Neural cell (in vitro differentiated cells): ENCODE data around the gene BMAL1.

Source experiments
- EP300 ChIP-seq: fragments of 450-650 bp; conservative IDR thresholded peaks from 2 replicates; pipeline ENCODE4 v1.6.1; 2014; ENCODE audit warnings: antibody characterized with exemption, mild to moderate bottlenecking, moderate library complexity; ENCODE audit not compliant: poor library complexity, severe bottlenecking
- EZH2 ChIP-seq: fragments of 200-600, 300-800 bp; shearing (Covaris generic), sonication (generic); IDR thresholded peaks from 2 replicates; pipeline ENCODE4 v1.6.1; 2014; ENCODE audit warnings: antibody characterized with exemption, low read length, borderline replicate concordance, mild to moderate bottlenecking; ENCODE audit not compliant: insufficient read depth, poor library complexity, severe bottlenecking
- POLR2AphosphoS5 ChIP-seq: IDR thresholded peaks from 2 replicates; pipeline ENCODE4 v1.6.1; 2012
- SMC3 ChIP-seq: fragments of 450-650 bp; conservative IDR thresholded peaks from 2 replicates; pipeline ENCODE4 v1.6.1; 2014; ENCODE audit warnings: antibody characterized with exemption, mild to moderate bottlenecking, moderate library complexity; ENCODE audit not compliant: poor library complexity
- TAF1 ChIP-seq: IDR thresholded peaks from 2 replicates; pipeline ENCODE4 v1.6.1; 2012; ENCODE audit warnings: low read depth
- TF ChIP-seq, protein P1 (sequence below): fragments of 450-650 bp; IDR thresholded peaks from 2 replicates; pipeline ENCODE4 v1.5.1; 2014; ENCODE audit warnings: antibody characterized with exemption, mild to moderate bottlenecking, moderate library complexity; ENCODE audit not compliant: poor library complexity, severe bottlenecking
- TF ChIP-seq, protein P2 (sequence below): IDR thresholded peaks from 2 replicates; pipeline ENCODE4 v1.6.1; 2012; ENCODE audit warnings: borderline replicate concordance

DNA sequence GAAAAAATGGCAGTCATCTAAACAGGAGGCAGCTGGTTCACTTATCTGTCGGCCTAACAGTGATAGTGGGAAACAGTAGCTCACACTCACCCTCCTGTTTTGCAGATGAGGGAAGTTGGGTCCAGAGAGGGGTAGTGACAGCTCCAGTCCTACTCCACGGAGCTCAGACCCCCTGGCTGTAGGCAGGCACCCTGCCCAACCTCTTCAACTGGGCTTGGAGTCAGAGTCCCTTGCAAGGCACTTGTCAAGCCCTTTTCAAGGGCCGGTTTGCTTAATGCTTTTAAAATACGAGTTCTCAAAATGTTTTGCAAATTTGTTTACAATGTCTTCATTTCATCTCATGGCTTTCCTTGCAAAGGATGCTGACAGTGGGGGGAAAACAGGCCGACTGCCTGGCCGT, 75.1 kb downstream of the BMAL1 start:
- TF ChIP-seq, protein P1, sequence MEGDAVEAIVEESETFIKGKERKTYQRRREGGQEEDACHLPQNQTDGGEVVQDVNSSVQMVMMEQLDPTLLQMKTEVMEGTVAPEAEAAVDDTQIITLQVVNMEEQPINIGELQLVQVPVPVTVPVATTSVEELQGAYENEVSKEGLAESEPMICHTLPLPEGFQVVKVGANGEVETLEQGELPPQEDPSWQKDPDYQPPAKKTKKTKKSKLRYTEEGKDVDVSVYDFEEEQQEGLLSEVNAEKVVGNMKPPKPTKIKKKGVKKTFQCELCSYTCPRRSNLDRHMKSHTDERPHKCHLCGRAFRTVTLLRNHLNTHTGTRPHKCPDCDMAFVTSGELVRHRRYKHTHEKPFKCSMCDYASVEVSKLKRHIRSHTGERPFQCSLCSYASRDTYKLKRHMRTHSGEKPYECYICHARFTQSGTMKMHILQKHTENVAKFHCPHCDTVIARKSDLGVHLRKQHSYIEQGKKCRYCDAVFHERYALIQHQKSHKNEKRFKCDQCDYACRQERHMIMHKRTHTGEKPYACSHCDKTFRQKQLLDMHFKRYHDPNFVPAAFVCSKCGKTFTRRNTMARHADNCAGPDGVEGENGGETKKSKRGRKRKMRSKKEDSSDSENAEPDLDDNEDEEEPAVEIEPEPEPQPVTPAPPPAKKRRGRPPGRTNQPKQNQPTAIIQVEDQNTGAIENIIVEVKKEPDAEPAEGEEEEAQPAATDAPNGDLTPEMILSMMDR = no peak
- TF ChIP-seq, protein P2, sequence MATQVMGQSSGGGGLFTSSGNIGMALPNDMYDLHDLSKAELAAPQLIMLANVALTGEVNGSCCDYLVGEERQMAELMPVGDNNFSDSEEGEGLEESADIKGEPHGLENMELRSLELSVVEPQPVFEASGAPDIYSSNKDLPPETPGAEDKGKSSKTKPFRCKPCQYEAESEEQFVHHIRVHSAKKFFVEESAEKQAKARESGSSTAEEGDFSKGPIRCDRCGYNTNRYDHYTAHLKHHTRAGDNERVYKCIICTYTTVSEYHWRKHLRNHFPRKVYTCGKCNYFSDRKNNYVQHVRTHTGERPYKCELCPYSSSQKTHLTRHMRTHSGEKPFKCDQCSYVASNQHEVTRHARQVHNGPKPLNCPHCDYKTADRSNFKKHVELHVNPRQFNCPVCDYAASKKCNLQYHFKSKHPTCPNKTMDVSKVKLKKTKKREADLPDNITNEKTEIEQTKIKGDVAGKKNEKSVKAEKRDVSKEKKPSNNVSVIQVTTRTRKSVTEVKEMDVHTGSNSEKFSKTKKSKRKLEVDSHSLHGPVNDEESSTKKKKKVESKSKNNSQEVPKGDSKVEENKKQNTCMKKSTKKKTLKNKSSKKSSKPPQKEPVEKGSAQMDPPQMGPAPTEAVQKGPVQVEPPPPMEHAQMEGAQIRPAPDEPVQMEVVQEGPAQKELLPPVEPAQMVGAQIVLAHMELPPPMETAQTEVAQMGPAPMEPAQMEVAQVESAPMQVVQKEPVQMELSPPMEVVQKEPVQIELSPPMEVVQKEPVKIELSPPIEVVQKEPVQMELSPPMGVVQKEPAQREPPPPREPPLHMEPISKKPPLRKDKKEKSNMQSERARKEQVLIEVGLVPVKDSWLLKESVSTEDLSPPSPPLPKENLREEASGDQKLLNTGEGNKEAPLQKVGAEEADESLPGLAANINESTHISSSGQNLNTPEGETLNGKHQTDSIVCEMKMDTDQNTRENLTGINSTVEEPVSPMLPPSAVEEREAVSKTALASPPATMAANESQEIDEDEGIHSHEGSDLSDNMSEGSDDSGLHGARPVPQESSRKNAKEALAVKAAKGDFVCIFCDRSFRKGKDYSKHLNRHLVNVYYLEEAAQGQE = no peak
- no peak for TF ChIP-seq EP300
- no peak for TF ChIP-seq POLR2AphosphoS5
- no peak for TF ChIP-seq SMC3
- no peak for TF ChIP-seq TAF1
- TF ChIP-seq EZH2 = no peak
